ENCODE results near the gene CBX4. TPM values are rescaled to one million over a fixed set of nuclear protein-coding genes. Genes with fewer than 3 reads are reported as not detected.

The CBX4 gene
- total and polyA plus RNA-seq, 2 of the 13 experiments (the other 11 are each of a cell fraction or from before 2014, with no cell fraction given): 25.8 to 50.8 TPM

DNA sequence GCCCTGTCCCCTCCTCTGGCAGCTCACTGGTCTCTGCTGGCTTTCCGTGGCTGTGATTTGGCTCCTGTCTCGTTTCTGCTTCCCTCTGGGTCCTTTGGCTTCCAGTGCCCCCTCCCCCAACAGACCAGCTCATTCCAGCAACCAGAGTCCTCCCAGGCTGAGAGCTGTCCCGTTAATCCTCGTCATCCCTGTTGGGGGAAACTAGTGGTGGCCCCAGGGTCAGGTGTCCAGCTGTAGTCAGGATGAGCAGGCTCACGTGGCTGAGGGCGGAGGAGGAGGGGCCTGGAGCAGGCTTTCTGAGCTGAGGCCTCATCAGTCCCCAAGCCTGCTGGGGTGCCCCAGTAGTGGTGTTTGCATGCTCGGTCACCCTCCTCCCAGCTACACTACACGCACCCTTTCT lies 10.7 kb upstream of the CBX4 start (continued):
- TF ChIP-seq, protein P1, sequence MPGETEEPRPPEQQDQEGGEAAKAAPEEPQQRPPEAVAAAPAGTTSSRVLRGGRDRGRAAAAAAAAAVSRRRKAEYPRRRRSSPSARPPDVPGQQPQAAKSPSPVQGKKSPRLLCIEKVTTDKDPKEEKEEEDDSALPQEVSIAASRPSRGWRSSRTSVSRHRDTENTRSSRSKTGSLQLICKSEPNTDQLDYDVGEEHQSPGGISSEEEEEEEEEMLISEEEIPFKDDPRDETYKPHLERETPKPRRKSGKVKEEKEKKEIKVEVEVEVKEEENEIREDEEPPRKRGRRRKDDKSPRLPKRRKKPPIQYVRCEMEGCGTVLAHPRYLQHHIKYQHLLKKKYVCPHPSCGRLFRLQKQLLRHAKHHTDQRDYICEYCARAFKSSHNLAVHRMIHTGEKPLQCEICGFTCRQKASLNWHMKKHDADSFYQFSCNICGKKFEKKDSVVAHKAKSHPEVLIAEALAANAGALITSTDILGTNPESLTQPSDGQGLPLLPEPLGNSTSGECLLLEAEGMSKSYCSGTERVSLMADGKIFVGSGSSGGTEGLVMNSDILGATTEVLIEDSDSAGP (CRISPR knock-in tag; IDR thresholded peaks at IDR 0.05; ENCODE audit: borderline replicate concordance): no peak
- TF ChIP-seq HOXD1 (CRISPR knock-in tag; IDR thresholded peaks at IDR 0.05) (no peak), MAX (IDR thresholded peaks at IDR 0.05) (peak; percentile 81), ARNT2 (CRISPR knock-in tag; IDR thresholded peaks at IDR 0.05; ENCODE audit: low read depth) (peak; percentile 76; the same call in 1 of the 2 replicates), ZNF724P (CRISPR knock-in tag; IDR thresholded peaks at IDR 0.05; ENCODE audit: borderline replicate concordance) (0 out of 2 replicates have a peak, but pooled peaks have one; percentile 12), HDAC1 (CRISPR knock-in tag; IDR thresholded peaks at IDR 0.05) (peak; percentile 67; the same call in 1 of the 2 replicates), ZNF546 (CRISPR knock-in tag; conservative IDR thresholded peaks at IDR 0.05) (peak; percentile 82; the same call in 1 of the 2 replicates), SOX13 (IDR thresholded peaks at IDR 0.05) (no peak), SOX13 (CRISPR knock-in tag; conservative IDR thresholded peaks at IDR 0.05 in 1 of 2, IDR thresholded peaks at IDR 0.05 in 1 of 2) (peak in 1 of 2 experiments; percentile 52; a peak in 1 of 4 replicates), NFKB2 (CRISPR knock-in tag; IDR thresholded peaks at IDR 0.05; ENCODE audit: borderline replicate concordance) (peak; percentile 80; the same call in 1 of the 2 replicates), BORCS8-MEF2B (CRISPR knock-in tag; IDR thresholded peaks at IDR 0.05) (peak; percentile 80), MXI1 (IDR thresholded peaks at IDR 0.05; ENCODE audit: borderline replicate concordance, low read depth, low read length) (no peak), U2AF2 (IDR thresholded peaks at IDR 0.05; ENCODE audit: low read depth, low read length) (no peak), NCOA2 (CRISPR knock-in tag; IDR thresholded peaks at IDR 0.05) (peak; percentile 8; the same call in 1 of the 2 replicates), HOXA3 (CRISPR knock-in tag; IDR thresholded peaks at IDR 0.05) (peak; percentile 66; the same call in 1 of the 2 replicates), KLF16 (CRISPR knock-in tag; IDR thresholded peaks at IDR 0.05) (peak in 1 of 2 experiments; percentile 73; a peak in 1 of 4 replicates), TFDP1 (CRISPR knock-in tag; IDR thresholded peaks at IDR 0.05; ENCODE audit: borderline replicate concordance) (peak; percentile 56; the same call in 1 of the 2 replicates), THAP11 (CRISPR knock-in tag; IDR thresholded peaks at IDR 0.05) (peak; percentile 31; the same call in 1 of the 2 replicates), NR2C2 (CRISPR knock-in tag; IDR thresholded peaks at IDR 0.05; ENCODE audit: borderline replicate concordance) (peak; percentile 39; the same call in 1 of the 2 replicates), MTA1 (CRISPR knock-in tag; IDR thresholded peaks at IDR 0.05; ENCODE audit: borderline replicate concordance) (peak; percentile 83), ZFP36 (IDR thresholded peaks at IDR 0.05; ENCODE audit: borderline replicate concordance, low read depth, low read length, partially characterized antibody) (no peak), ZBTB38 (CRISPR knock-in tag; IDR thresholded peaks at IDR 0.05) (0 out of 2 replicates have a peak, but pooled peaks have one; percentile 16), ZNF264 (CRISPR knock-in tag; IDR thresholded peaks at IDR 0.05) (no peak)
- TF ChIP-seq, protein P2, sequence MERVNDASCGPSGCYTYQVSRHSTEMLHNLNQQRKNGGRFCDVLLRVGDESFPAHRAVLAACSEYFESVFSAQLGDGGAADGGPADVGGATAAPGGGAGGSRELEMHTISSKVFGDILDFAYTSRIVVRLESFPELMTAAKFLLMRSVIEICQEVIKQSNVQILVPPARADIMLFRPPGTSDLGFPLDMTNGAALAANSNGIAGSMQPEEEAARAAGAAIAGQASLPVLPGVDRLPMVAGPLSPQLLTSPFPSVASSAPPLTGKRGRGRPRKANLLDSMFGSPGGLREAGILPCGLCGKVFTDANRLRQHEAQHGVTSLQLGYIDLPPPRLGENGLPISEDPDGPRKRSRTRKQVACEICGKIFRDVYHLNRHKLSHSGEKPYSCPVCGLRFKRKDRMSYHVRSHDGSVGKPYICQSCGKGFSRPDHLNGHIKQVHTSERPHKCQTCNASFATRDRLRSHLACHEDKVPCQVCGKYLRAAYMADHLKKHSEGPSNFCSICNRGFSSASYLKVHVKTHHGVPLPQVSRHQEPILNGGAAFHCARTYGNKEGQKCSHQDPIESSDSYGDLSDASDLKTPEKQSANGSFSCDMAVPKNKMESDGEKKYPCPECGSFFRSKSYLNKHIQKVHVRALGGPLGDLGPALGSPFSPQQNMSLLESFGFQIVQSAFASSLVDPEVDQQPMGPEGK (CRISPR knock-in tag; IDR thresholded peaks at IDR 0.05): peak; percentile 92
- TF ChIP-seq, protein P3, sequence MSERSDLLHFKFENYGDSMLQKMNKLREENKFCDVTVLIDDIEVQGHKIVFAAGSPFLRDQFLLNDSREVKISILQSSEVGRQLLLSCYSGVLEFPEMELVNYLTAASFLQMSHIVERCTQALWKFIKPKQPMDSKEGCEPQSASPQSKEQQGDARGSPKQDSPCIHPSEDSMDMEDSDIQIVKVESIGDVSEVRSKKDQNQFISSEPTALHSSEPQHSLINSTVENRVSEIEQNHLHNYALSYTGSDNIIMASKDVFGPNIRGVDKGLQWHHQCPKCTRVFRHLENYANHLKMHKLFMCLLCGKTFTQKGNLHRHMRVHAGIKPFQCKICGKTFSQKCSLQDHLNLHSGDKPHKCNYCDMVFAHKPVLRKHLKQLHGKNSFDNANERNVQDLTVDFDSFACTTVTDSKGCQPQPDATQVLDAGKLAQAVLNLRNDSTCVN (CRISPR knock-in tag; IDR thresholded peaks at IDR 0.05; ENCODE audit: borderline replicate concordance): peak; percentile 67; the same call in 1 of the 2 replicates
